MM.1S (cell line): Measurements from ENCODE around the gene ZMIZ1.

Source experiments
- DNase-seq: peaks from one replicate; pipeline ENCODE4 v3.0.0-alpha.2; 2015
- H2AFZ ChIP-seq: fragments of 300-600 bp; sonication (generic); 2 replicates; pipeline ENCODE4 v1.6.0; 2016; ENCODE audit warnings: antibody characterized with exemption, low read length
- H3F3A ChIP-seq: fragments of 300-600 bp; sonication (generic); 2 replicates; pipeline ENCODE4 v1.6.1; 2016; ENCODE audit warnings: mild to moderate bottlenecking, antibody characterized with exemption, low read length, moderate library complexity, mixed read lengths; ENCODE audit not compliant: insufficient read depth
- H3K27ac ChIP-seq: fragments of 300-600 bp; sonication (generic); 2 replicates; pipeline ENCODE4 v1.5.1; 2016; ENCODE audit warnings: mild to moderate bottlenecking, low read length
- H3K27me3 ChIP-seq: fragments of 300-600 bp; sonication (generic); replicated peaks from 2 replicates; pipeline ENCODE4 v1.6.0; 2016; ENCODE audit warnings: low read length; ENCODE audit not compliant: insufficient read depth
- H3K36me3 ChIP-seq: fragments of 300-600 bp; sonication (generic); replicated peaks from 2 replicates; pipeline ENCODE4 v1.6.1; 2016; ENCODE audit warnings: mild to moderate bottlenecking, low read length, mixed read lengths; ENCODE audit not compliant: insufficient read depth
- H3K4me1 ChIP-seq: fragments of 300-600 bp; sonication (generic); 2 replicates; pipeline ENCODE4 v1.6.1; 2016; ENCODE audit warnings: low read length, mixed read lengths
- H3K4me2 ChIP-seq: fragments of 300-600 bp; sonication (generic); 2 replicates; pipeline ENCODE4 v1.6.0; 2016; ENCODE audit warnings: low read depth, low read length
- H3K4me3 ChIP-seq: fragments of 300-600 bp; sonication (generic); 2 replicates; pipeline ENCODE4 v1.5.1; 2016; ENCODE audit warnings: low read length, mixed read lengths
- H3K79me2 ChIP-seq: fragments of 300-600 bp; sonication (generic); 2 replicates; pipeline ENCODE4 v1.6.1; 2016; ENCODE audit warnings: mixed run types, low read length, mixed read lengths
- H3K9ac ChIP-seq: fragments of 300-600 bp; sonication (generic); 2 replicates; pipeline ENCODE4 v1.6.1; 2016; ENCODE audit warnings: low read length, mixed read lengths
- H3K9me2 ChIP-seq: fragments of 300-600 bp; sonication (generic); replicated peaks from 2 replicates; pipeline ENCODE4 v1.6.1; 2016; ENCODE audit warnings: mild to moderate bottlenecking, low read length, mixed read lengths; ENCODE audit not compliant: insufficient read depth
- H3K9me3 ChIP-seq: fragments of 300-600 bp; sonication (generic); replicated peaks from 2 replicates; pipeline ENCODE4 v1.6.1; 2016; ENCODE audit warnings: mild to moderate bottlenecking, low read length, mixed read lengths; ENCODE audit not compliant: insufficient read depth
- H4K20me1 ChIP-seq: fragments of 300-600 bp; sonication (generic); 2 replicates; pipeline ENCODE4 v1.6.1; 2016; ENCODE audit warnings: mild to moderate bottlenecking, low read length, moderate library complexity, mixed read lengths; ENCODE audit not compliant: insufficient read depth
- CTCF ChIP-seq: fragments of 300-600 bp; sonication (generic); IDR thresholded peaks from 2 replicates; pipeline ENCODE4 v1.5.1; 2016; ENCODE audit warnings: antibody characterized with exemption, low read length, mixed read lengths
- EZH2 ChIP-seq: fragments of 300-600 bp; sonication (generic); optimal IDR thresholded peaks from 2 replicates; pipeline ENCODE3; 2017; ENCODE audit warnings: low read depth, mild to moderate bottlenecking, antibody characterized with exemption, low read length, mixed read lengths
- EZH2phosphoT487 ChIP-seq: fragments of 300-600 bp; sonication (generic); IDR thresholded peaks from 2 replicates; pipeline ENCODE4 v1.6.1; 2018; ENCODE audit warnings: antibody characterized with exemption, low read length

Gene ZMIZ1

GRCh38 chr10:79335094-79335469 lies 266.3 kb downstream of the ZMIZ1 start:
- Histone ChIP-seq H3K27me3 (no peaks in the 10 kb centered on the region), H3K4me2 (no peak overlapping the region), H3K36me3 (no peaks in the 10 kb centered on the region), H3K9ac (no peak overlapping the region), H3K4me1 (peaks cover 6% of the 10 kb centered on the region), H4K20me1 (no peaks in the 10 kb centered on the region), H3F3A (no peaks in the 10 kb centered on the region), H3K4me3 (no peak overlapping the region), H3K79me2 (no peaks in the 10 kb centered on the region), H3K9me2 (no peaks in the 10 kb centered on the region), H3K9me3 (no peaks in the 10 kb centered on the region), H3K27ac (no peak overlapping the region), H2AFZ (no peak overlapping the region)
- TF ChIP-seq EZH2phosphoT487, result no peak
- no peak for TF ChIP-seq EZH2
- no peak for TF ChIP-seq CTCF
- no peak for DNase-seq

- H3F3A ChIP-seq, result no peaks in the 10 kb centered on the region
- DNase-seq, result no peak
- no peak overlapping the region for H2AFZ ChIP-seq
- H3K9me2 ChIP-seq, result no peaks in the 10 kb centered on the region
- H3K27ac ChIP-seq, result no peak overlapping the region
- H3K36me3 ChIP-seq, result no peaks in the 10 kb centered on the region
- no peak overlapping the region for H3K9ac ChIP-seq
- no peaks in the 10 kb centered on the region for H3K79me2 ChIP-seq
- H3K9me3 ChIP-seq, result no peaks in the 10 kb centered on the region
- TF ChIP-seq CTCF (no peak), EZH2phosphoT487 (no peak), EZH2 (no peak)
- no peaks in the 10 kb centered on the region for H4K20me1 ChIP-seq
- no peak overlapping the region for H3K4me3 ChIP-seq
- peaks cover 6% of the 10 kb centered on the region for H3K4me1 ChIP-seq
- H3K27me3 ChIP-seq, result no peaks in the 10 kb centered on the region
- no peak overlapping the region for H3K4me2 ChIP-seq
These were observed 266.9 kb downstream of the ZMIZ1 start for GRCh38 chr10:79335470-79336235.

- Histone ChIP-seq H3K9ac (no peak overlapping the region), H3K9me3 (no peaks in the 10 kb centered on the region), H3K36me3 (no peaks in the 10 kb centered on the region), H3K4me1 (peaks cover 6% of the 10 kb centered on the region), H3F3A (no peaks in the 10 kb centered on the region), H4K20me1 (no peaks in the 10 kb centered on the region), H3K4me2 (no peak overlapping the region), H3K27me3 (no peaks in the 10 kb centered on the region), H3K4me3 (no peak overlapping the region), H2AFZ (no peak overlapping the region), H3K79me2 (no peaks in the 10 kb centered on the region), H3K9me2 (no peaks in the 10 kb centered on the region), H3K27ac (no peak overlapping the region)
- no peak for TF ChIP-seq CTCF
- TF ChIP-seq EZH2phosphoT487, result no peak
- no peak for TF ChIP-seq EZH2
- DNase-seq, result no peak
These were observed 267.5 kb downstream of the ZMIZ1 start for GRCh38 chr10:79336276-79336675.
